HG03159 (cell line): ENCODE data around the gene XXYLT1.
A peak's percentile ranks its signal among the peaks of the same experiment; 100 is the strongest.

Source experiments
- ATAC-seq: cut with Tn5 transposase; IDR thresholded peaks from one replicate; pipeline ENCODE4 v1.9.1; 2021; ENCODE audit warnings: mild to moderate bottlenecking, moderate library complexity; ENCODE audit not compliant: unreplicated experiment

Gene XXYLT1

GRCh38 chr3:195209083-195209846, 61.7 kb downstream of the XXYLT1 start:
- no peak for ATAC-seq

GRCh38 chr3:195208631-195209030, 62.3 kb downstream of the XXYLT1 start:
- no peak for ATAC-seq

- peak; percentile 85 for ATAC-seq
These were observed 62.8 kb downstream of the XXYLT1 start for GRCh38 chr3:195208183-195208582.

GRCh38 chr3:195207731-195208130, 63.2 kb downstream of the XXYLT1 start:
- peak; percentile 31 for ATAC-seq

GRCh38 chr3:195207056-195207455, 63.9 kb downstream of the XXYLT1 start:
- ATAC-seq = no peak

- no peak for ATAC-seq
These were observed 66.4 kb downstream of the XXYLT1 start for GRCh38 chr3:195204360-195205163.

- ATAC-seq = no peak
These were observed 67.4 kb downstream of the XXYLT1 start for GRCh38 chr3:195203606-195204005.

- no peak for ATAC-seq
These were observed 69.7 kb downstream of the XXYLT1 start for GRCh38 chr3:195201295-195201694.

- no peak for ATAC-seq
These were observed 70.7 kb downstream of the XXYLT1 start for GRCh38 chr3:195200010-195200822.

- ATAC-seq = no peak
These were observed 72.3 kb downstream of the XXYLT1 start for GRCh38 chr3:195198426-195199346.

GRCh38 chr3:195197765-195198425, 73.1 kb downstream of the XXYLT1 start:
- ATAC-seq = no peak

GRCh38 chr3:195196266-195196665, 74.7 kb downstream of the XXYLT1 start:
- ATAC-seq = no peak

GRCh38 chr3:195195321-195196209, 75.4 kb downstream of the XXYLT1 start:
- no peak for ATAC-seq

- ATAC-seq = no peak
These were observed 76.3 kb downstream of the XXYLT1 start for GRCh38 chr3:195194559-195195206.

GRCh38 chr3:195191580-195191979, 79.4 kb downstream of the XXYLT1 start:
- ATAC-seq = no peak

- no peak for ATAC-seq
These were observed 81.1 kb downstream of the XXYLT1 start for GRCh38 chr3:195189821-195190220.

- ATAC-seq = no peak
These were observed 82.5 kb downstream of the XXYLT1 start for GRCh38 chr3:195188426-195188927.
